Activated T-cell treated with anti-CD3 and anti-CD28 coated beads for 4 hours (primary cell): ENCODE measurements around the gene RAB21.
"Not testable (repeated sequence)": the region's sequence is repeated elsewhere in the genome, so short reads cannot be mapped to it uniquely, and the experiment has no call there.

Experiments
- DNase-seq: peaks from one replicate; pipeline ENCODE4 v3.0.0-alpha.2; 2020

Gene RAB21

DNA sequence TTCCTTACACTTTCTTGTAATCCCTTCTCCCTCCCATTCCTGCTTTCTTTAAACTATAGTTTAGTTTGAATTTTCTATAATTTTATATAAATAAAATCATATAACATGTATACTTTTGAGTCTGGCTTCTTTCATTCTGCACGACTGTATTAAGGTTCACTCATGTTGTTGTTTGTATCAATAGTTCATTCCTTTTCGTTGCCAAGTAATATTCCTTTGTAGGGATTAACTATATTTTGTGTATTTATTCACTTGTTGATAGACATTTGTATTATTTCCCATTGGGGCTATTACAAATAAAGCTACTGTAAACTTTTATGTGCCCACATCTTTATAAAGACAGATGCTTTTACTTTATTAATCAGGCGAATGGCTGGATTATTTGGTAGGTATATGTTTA is 45.5 kb downstream of the RAB21 start:
- DNase-seq = no peak

DNA sequence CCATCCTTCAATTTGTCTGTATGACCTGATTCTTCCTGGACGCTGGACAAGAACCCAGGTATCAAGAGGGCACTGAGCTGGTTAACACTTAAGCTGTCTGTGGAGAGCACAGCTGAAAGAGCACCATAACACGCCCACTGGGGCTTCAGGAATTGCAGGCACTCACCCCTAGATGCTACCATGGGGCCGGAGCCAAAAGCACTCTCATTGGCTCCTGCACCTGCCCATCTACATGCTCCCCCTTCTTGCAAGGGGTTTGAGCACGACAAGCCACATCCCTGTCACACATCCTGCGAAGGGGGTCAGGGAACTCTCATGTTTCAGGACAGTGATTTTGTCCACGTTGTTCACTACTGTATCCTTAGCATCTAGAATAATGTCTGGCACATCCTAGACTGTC is 49.8 kb downstream of the RAB21 start:
- DNase-seq = no peak

DNA sequence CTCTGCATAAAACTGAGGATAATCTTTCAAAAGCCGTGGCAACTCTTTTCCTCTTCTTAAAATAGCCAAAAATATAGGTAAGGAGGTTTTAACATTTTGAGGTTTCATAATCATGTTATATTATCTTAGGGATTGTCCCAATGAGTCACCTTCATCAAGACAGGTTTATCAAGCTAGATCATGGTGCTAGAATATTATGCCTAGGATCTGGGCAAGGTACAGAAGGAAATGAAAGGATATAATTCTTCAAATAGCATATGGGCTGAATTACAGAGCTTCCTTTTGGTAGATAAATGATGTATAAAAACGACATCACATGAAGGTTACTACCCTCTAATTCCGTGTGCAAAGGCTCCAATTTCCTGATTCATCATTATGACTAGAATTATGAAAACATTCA is 56.3 kb downstream of the RAB21 start:
- no peak for DNase-seq

DNA sequence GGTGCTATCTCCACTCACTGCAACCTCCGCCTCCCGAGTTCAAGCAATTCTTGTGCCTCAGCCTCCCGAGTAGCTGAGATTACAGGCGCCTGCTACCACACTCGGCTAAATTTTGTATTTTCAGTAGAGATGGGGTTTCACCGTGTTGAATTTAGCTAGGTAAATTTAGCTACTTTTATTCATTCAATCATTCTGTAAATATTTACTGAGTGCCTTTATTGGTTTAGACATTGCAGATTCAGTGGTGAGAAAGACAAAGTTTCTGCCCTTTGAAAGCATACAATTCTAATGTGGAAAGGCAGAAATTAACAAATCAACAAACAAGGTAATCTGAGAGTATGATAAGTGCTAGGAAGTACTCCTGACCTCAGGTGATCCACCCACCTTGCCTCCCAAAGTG is 60.6 kb downstream of the RAB21 start:
- not testable (repeated sequence) for DNase-seq

DNA sequence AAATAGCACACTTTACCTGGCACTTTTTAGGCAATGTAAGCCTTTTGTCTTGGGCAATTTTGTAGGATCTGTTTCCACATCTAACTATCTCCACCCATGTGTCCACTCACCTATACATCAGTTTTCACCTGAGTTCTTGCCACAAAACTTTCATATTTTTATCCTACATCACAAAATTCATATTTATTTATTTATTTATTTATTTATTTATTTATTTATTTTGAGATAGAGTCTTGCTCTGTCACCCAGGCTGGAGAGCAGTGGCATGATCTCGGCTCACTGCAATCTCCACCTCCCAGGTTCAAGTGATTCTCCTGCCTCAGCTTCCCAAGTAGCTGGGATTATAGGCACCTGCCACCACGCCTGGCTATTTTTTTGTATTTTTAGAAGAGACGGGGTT is 67.4 kb downstream of the RAB21 start:
- not testable (repeated sequence) for DNase-seq

DNA sequence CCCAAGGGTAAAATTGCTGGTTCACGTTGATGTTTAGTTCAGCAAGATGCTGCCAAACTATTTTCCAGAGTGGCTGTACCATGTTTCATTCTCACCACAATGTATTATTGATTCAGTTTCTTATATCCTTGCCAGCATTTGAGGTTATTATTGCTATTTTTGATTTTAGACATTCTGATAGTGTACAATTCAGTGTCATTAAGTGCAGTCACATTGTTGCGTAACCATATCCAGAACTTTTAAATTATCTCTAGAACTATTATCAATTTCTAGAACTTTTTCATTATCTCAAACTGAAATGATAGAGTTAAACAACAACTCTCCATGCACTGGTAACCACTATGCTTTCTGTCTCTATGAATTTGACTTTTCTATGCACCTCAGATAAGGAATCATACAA is 74.2 kb downstream of the RAB21 start:
- no peak for DNase-seq

DNA sequence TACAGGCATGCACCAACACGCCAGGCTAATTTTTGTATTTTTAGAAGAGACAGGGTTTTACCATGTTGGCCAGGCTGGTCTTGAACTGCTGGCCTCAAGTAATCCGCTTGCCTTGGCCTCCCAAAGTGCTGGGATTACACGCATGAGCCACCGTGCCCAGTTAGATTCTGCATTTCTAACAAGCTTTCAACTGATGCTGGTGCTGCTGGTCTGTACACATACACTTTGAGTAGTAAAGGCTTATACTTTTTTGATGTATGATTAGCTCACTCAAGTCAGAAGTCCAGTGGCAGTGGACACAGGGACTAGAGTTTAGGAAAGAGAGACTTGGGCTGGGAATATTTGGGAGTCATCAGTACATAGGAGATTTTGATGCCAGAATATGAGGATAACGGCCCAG is 82.7 kb downstream of the RAB21 start:
- DNase-seq = no peak

DNA sequence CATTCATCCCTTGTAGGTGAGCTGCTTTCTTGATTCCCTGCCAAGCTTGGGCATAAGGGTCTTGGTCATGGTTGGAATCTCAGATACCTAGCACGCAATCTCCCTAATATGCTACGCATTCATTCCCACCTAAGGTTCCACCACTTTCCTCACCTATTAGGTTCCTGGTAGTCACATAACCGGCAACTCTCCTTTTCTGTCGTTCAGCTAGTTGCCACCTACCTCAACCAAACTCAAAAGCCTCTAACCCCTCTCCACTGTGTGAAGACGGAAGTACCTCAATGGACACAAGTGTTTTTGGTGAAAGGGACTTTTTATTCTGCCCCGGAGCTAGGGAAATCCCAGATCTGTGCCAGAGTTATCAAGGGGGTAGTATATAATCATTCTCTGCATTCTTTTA is 83.6 kb downstream of the RAB21 start:
- no peak for DNase-seq

DNA sequence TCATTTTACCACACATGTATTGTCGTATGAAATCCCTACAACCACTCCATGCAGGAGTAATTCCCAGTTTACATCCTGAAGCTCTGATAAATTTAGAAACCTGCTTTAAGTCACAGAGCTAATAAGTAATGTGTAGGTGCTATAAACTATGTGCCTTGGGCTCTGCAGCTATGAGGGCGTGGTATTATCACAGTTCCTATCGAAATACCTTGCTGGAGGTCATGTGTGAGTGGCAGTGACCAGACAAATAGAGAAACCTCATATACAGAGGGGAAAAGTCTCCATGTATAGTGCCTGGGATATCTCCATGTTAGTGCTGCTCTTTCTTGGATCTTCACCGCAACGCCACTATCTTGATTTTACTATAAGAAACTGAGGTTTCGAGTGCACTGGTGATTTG is 84.0 kb downstream of the RAB21 start:
- DNase-seq = no peak

DNA sequence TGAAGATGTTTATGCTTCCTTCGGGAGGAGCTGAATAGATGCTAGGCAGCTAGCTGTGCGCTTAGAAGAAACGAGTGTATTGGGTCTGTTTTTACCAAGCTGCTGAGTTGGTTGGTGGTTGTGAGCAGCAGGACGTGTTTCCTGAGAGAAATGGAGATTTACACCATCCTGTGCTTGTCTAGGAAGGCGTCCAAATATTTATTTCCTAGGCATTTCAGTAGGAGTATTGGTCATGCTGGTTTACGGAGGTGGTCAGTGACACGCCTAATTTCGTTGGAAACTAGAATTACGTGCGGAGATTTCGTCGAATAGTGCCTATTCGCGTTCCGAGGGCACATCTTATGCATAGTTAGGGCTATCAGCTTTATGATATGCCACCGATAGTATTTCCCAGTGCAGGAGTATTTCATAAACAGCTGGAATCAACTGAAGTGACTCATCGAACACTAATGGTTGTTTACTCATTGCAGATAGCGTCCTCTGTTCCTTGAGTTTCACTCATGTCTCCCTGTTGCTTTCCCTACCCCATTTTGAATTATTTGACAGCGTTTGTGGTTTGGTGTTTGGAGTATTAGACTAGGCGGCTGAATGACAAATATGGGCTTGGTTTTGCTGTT is 85.7 kb downstream of the RAB21 start:
- no peak for DNase-seq

DNA sequence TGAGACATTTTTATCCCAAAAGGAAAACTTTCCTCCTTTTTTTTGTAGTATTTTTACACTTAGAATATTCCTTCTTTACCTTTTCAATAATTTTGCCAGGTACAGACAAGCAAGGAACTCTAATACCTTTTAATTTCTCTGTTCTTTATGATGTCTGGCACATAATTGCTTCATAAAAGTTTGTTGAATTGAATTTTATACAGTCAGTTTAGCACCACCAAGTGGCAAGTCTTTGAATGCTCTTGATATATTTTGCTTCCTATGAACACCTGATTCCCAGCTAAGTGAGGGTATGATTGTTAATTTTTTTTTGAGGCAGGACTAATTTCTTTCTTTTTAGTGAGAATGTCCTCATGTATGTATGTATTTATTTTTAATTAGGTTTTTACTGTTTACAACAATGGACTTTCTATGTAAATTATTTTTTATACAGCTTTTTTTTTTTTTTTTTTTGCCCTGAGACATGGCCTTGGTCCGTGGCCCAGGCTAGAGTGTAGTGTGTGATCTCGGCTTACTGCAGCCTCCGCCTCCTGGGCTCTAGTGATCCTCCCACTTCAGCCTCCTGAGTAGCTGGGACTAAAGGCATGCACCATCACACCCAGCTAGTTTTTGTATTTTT is 91.8 kb downstream of the RAB21 start:
- no peak for DNase-seq

DNA sequence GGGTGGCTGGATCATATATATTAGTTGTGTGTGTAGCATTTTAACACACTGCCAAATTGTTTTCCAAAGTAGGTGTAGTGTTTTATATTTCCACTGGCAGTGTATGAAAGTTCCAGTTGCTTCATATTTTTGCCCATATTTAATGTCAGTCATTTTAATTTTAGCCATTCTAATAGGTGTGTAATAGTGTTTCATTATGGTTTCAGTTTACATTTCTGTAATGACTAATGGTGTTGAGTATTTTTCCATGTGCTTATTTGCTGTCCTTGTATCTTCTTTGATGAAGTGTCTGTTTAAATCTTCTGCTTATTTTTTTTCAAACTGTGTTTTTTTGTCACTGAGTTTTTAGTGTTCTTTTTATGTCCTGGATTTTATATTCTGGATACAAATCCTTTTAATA is 93.5 kb downstream of the RAB21 start:
- DNase-seq = no peak

DNA sequence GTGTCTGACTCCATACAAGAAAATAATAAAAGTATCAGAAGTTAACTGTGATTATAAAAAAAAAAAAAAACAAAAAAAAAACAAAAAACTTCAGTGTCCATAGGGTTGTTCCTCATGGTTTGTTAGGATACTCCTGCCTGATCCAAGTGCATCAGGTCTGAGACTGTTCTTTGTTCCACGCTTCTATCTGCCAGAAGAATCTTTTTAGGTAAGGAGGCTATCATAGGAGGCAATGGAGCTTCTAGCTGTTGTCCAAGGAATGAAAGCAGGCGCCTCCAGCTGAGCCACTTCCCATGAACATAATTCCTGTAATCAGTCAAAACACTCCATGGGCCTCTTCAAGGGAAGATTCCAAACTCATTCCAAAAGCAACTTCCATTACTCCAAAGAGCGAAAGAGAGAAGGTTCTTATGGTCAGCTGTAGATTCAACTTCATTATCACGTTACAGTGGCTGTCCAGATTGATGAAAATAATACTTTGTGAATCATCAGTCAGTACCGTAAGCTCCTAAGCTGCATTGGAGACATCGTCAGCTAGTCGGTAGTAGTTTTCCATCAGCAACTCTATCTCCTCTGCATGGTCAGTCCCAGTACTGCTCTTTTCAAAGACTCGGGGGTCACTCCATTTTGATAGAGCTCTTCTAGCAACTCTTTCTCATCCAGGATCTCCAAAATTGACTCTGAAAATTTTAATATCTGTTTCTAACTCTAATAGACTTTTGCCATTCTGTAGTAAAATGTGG is 94.6 kb downstream of the RAB21 start:
- no peak for DNase-seq
